IPS DF 6.9 (cell line): Measurements from ENCODE around the gene MRPS10.

Experiments
- DNase-seq: peaks from one replicate; pipeline ENCODE4 v3.0.0-alpha.2; 2013; ENCODE audit warnings: low read depth, low spot score
- H3K27ac ChIP-seq: one replicate; pipeline ENCODE4 v1.5.1; 2013; ENCODE audit warnings: low read length, control low read depth
- H3K27me3 ChIP-seq: 2 replicates; pipeline ENCODE4 v1.6.1; 2013; ENCODE audit warnings: mild to moderate bottlenecking, low read length; ENCODE audit not compliant: control insufficient read depth, insufficient read depth
- H3K36me3 ChIP-seq: 2 replicates; pipeline ENCODE4 v1.6.1; 2013; ENCODE audit warnings: low read length; ENCODE audit not compliant: control insufficient read depth, insufficient read depth
- H3K4me1 ChIP-seq: 2 replicates; pipeline ENCODE4 v1.6.1; 2013; ENCODE audit warnings: low read length; ENCODE audit not compliant: control insufficient read depth, insufficient read depth
- H3K4me3 ChIP-seq: 2 replicates; pipeline ENCODE4 v1.5.1; 2013; ENCODE audit warnings: mild to moderate bottlenecking, low read length
- H3K9me3 ChIP-seq: 2 replicates; pipeline ENCODE4 v1.6.1; 2013; ENCODE audit warnings: low read length, inconsistent platforms; ENCODE audit not compliant: control insufficient read depth, insufficient read depth
- WGBS: extraction: QIAGEN DNeasy Blood & Tissue Kit; methylation state at CpG from one replicate; pipeline ENCODE4 v1.1.7; 2013; ENCODE audit warnings: mixed read lengths, missing lambda C conversion rate; ENCODE audit not compliant: insufficient read length, insufficient coverage; 5-methylcytosine and 5-hydroxymethylcytosine counted together

The MRPS10 gene

DNA sequence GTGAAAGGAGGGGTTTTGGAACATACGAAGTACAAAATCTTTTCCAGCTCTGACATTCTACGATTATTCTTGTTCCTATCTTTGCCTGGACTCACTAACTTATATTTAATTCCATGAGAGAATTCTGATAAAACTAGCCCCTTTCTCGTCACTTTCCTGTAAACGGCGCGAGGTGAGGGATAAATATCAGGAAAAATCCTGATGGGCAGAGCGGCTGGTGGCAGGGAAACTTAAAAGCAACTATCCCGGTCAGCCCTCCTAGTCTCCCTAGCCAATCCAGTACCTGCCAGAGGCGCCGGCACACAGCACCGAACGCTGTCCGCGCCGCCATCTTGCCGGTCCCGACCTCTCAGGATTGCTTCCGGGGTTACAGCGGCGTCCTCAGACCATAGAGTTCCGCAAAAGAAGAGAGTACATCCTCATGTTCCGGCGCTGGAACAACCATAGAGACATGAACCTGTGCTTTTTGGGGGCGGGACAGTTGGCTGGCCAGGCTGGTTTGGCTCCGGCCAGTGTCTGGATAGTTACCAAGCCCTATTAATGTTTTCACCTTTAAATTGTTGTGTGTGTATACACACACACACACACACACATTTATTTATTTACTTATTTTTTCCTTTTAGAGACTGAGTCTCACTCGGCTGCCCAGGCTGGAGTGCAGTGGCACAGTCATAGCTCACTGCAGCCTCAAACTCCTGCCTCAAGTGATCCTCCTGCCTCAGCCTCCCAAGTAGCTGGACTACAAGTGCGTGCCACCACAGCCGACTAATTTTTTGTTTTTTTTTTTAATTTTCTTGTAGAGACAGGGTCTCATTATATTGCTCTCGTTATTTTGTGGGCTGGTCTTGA is at the start of gene MRPS10:
TSS of gene MRPS10 (minus strand) at position 343 of the 849 bp plus-strand sequence. CDS start at position 331, 12 bp downstream.
- H3K36me3 ChIP-seq, result no peaks in the 10 kb centered on the region
- H3K4me3 ChIP-seq, result peak within 1 kb of the TSS; percentile 94; the same call in 1 of the 2 replicates
- H3K9me3 ChIP-seq, result no peaks in the 10 kb centered on the region
- WGBS, result no CpG with 5 or more reads among the region's 29 CpGs
- H3K27me3 ChIP-seq, result no peaks in the 10 kb centered on the region
- DNase-seq, result peak; percentile 87
- H3K27ac ChIP-seq, result no peak within 1 kb of the TSS
- 0 out of 2 replicates have a peak, but pooled peaks cover 2% of the 10 kb centered on the region for H3K4me1 ChIP-seq

DNA sequence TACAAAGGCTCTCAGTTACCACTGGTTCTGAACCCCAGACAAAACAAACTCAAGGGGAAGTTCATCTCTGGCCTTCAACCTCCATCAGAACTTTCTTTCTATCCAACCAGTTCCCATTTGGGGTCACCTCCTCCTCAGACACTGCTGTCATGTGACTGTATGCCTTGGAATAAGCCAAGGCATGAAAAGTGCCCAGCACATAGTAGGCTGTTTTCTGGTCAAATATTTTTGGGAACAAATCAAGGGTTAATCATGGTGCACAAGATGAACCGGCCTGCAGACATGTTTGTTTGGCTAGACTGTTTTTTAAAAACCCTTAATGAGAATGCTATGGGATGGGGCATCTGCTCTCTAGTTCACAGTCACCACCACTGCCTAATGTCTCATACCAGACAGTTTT is 48.9 kb upstream of the MRPS10 start:
- no peak for DNase-seq

DNA sequence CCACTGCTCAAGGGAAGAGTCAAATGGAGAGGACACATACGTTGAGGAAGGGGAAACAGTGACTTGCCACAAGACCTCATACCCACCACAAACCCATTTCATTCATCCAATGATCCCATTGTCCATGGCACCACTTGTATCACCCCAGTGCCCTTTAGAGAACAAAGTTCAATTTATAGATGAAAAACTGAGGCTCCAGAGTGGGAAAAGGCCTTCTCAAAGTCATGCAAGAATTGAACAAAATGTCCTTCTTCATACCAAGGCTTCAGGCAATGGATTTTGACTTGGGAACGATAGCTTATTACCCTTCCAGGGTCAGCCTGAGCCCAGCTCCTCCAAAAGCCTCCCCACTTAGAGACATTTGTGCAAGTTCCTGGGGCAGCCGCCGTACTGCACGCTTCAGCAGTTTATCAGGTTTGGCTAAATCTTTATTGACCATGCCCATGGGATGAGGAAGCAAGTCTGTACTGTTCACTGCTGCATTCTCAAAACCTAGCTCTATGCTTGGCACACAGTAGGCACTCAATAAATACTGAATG is 47.3 kb upstream of the MRPS10 start:
- Histone ChIP-seq H3K27ac (no peak overlapping the region), H3K9me3 (no peaks in the 10 kb centered on the region), H3K36me3 (peaks cover 9% of the 10 kb centered on the region; the same call in 1 of the 2 replicates), H3K4me3 (no peak overlapping the region), H3K4me1 (peaks cover 1% of the 10 kb centered on the region; the same call in 1 of the 2 replicates), H3K27me3 (no peaks in the 10 kb centered on the region)
- no CpG with 5 or more reads among the region's 5 CpGs for WGBS
- DNase-seq, result no peak

More for the DNA sequence above, 48.9 kb upstream of the MRPS10 start:
- H3K4me1 ChIP-seq, result no peaks in the 10 kb centered on the region
- H3K9me3 ChIP-seq, result no peaks in the 10 kb centered on the region
- no peaks in the 10 kb centered on the region for H3K27me3 ChIP-seq
- no peak overlapping the region for H3K4me3 ChIP-seq
- peaks cover 9% of the 10 kb centered on the region; the same call in 1 of the 2 replicates for H3K36me3 ChIP-seq
- WGBS, result no CpG with 5 or more reads among the region's 1 CpG
- no peak overlapping the region for H3K27ac ChIP-seq

GRCh38 chr6:42264162-42264851 is 46.6 kb upstream of the MRPS10 start:
- H3K27ac ChIP-seq, result no peak overlapping the region
- H3K4me3 ChIP-seq, result no peak overlapping the region
- no peak for DNase-seq
- no peaks in the 10 kb centered on the region for H3K27me3 ChIP-seq
- no CpG with 5 or more reads among the region's 10 CpGs for WGBS
- H3K36me3 ChIP-seq, result peaks cover 10% of the 10 kb centered on the region; the same call in 1 of the 2 replicates
- no peaks in the 10 kb centered on the region for H3K9me3 ChIP-seq
- peaks cover 1% of the 10 kb centered on the region; the same call in 1 of the 2 replicates for H3K4me1 ChIP-seq

DNA sequence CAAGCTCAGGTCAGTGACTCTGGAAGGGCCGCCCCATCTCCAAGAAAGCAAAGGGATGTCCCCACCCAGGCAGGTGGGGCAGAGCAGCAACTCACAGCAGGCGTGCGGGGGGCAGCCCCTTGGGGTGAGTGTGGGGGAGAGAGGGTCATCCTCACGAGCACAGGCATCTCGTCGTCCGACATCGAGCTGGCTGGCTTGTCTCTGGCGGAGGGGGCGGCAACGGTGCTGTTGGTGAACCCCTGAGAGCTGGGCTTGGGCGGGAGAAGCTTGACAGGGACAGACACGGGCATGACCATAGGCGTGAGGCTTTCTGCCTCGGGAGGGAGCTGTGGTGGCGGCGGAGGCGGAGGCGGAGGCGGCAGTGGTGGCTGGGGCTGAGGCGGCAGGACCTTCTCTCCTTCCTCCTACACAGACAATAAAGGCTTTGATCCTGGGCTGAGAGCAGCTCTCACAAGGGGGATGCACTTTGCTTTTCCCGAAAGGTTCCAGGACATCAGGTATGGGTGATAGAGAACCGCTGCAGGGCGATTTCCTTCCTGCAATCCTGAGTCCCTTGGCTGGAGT is 45.6 kb upstream of the MRPS10 start:
- H3K9me3 ChIP-seq, result no peaks in the 10 kb centered on the region
- peaks cover 1% of the 10 kb centered on the region; the same call in 1 of the 2 replicates for H3K4me1 ChIP-seq
- no peak overlapping the region for H3K27ac ChIP-seq
- H3K27me3 ChIP-seq, result no peaks in the 10 kb centered on the region
- H3K4me3 ChIP-seq, result no peak overlapping the region
- no peak for DNase-seq
- WGBS, result no CpG with 5 or more reads among the region's 24 CpGs
- peaks cover 5% of the 10 kb centered on the region; the same call in 1 of the 2 replicates for H3K36me3 ChIP-seq

- H3K27ac ChIP-seq, result no peak overlapping the region
- no peak for DNase-seq
- peaks cover 4% of the 10 kb centered on the region; the same call in 1 of the 2 replicates for H3K36me3 ChIP-seq
- no CpG with 5 or more reads among the region's 11 CpGs for WGBS
- H3K9me3 ChIP-seq, result no peaks in the 10 kb centered on the region
- no peaks in the 10 kb centered on the region for H3K27me3 ChIP-seq
- H3K4me3 ChIP-seq, result no peak overlapping the region
- peaks cover 6% of the 10 kb centered on the region; the same call in 1 of the 2 replicates for H3K4me1 ChIP-seq
Observed at GRCh38 chr6:42260972-42261371, 43.3 kb upstream of the MRPS10 start.

DNA sequence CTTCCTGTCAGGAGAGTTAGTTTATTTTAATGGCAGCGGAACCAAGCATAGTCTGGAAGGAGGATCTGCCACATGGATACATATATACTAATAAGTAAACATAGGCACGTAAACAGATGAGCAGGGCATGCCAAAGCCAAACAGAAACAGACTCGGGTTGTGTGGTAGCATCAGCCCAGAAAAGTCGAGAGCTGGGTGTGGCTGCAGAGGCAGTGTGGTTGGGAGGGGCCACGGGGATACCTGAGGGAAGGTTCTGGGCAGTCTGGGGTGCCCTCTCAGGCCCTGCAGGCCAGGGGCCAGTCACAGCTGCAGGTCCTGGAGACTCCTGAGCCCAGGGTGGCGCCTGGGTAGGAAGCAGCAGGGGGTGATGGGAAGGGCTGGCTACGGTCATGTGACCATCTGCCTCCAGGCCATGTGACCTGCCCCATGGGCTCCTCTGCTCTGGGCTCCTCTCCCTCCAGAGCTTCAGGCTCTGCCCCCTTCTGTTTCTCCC is 42.8 kb upstream of the MRPS10 start:
- no CpG with 5 or more reads among the region's 7 CpGs for WGBS
- Histone ChIP-seq H3K27me3 (no peaks in the 10 kb centered on the region), H3K27ac (no peak overlapping the region), H3K4me3 (no peak overlapping the region), H3K36me3 (peaks cover 4% of the 10 kb centered on the region; the same call in 1 of the 2 replicates), H3K9me3 (no peaks in the 10 kb centered on the region), H3K4me1 (peaks cover 6% of the 10 kb centered on the region; the same call in 1 of the 2 replicates)
- no peak for DNase-seq

GRCh38 chr6:42259841-42260395 is 42.3 kb upstream of the MRPS10 start:
- no peak for DNase-seq
- Histone ChIP-seq H3K27me3 (no peaks in the 10 kb centered on the region), H3K4me1 (peaks cover 6% of the 10 kb centered on the region; the same call in 1 of the 2 replicates), H3K36me3 (peaks cover 6% of the 10 kb centered on the region; the same call in 1 of the 2 replicates), H3K27ac (no peak overlapping the region), H3K9me3 (no peaks in the 10 kb centered on the region), H3K4me3 (no peak overlapping the region)
- no CpG with 5 or more reads among the region's 10 CpGs for WGBS

- peaks cover 6% of the 10 kb centered on the region; the same call in 1 of the 2 replicates for H3K4me1 ChIP-seq
- no CpG with 5 or more reads among the region's 31 CpGs for WGBS
- H3K27me3 ChIP-seq, result no peaks in the 10 kb centered on the region
- no peaks in the 10 kb centered on the region for H3K9me3 ChIP-seq
- H3K27ac ChIP-seq, result no peak overlapping the region
- H3K4me3 ChIP-seq, result no peak overlapping the region
- peaks cover 11% of the 10 kb centered on the region for H3K36me3 ChIP-seq
- no peak for DNase-seq
Observed at GRCh38 chr6:42259286-42259685, 41.6 kb upstream of the MRPS10 start.
